NOMO-1 (cell line): ENCODE data around the gene GPX1.
"Not testable (repeated sequence)": the region's sequence is repeated elsewhere in the genome, so short reads cannot be mapped to it uniquely, and the experiment has no call there.

ENCODE experiments used
- DNase-seq, 2 experiments: peaks; one replicate each; lab custom pipeline; 2025; ENCODE audit not compliant: unreplicated experiment in 2 of 2; lab: John Stamatoyannopoulos, UW

The GPX1 gene

DNA sequence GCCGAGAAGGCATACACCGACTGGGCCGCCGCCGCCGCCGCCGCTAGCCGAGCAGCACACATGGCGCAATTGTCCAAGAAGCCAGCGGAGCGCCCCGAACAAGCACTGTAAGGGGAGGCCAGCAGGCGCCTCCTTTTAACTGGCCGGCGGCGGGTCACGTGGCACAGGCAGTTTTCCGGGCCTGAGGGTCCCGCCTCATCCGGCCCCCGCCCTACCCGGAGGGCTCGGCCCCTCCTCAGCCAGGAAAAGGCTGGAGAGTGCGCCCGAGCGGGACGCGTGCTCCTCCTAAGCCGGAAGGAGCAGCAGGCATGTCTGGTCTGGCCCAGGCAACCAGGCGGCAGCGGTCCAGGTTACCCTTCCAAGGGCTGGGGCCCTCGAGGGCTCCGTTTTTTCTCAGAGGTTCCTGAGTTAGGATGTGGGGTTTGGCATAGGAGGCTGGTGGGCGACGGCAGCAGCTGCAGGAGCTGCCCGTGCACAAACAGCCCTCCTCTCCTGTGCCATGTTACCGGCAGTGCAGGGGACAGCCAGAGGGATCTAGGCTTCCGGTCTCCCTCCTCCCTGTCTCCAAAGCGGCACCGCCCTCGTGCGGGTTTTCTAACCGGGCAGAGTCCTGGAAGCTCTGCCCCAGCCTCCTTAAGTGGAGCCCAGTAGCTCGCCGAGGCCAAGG, at the start of gene GPX1:
GPX1 (minus strand) TSS at position 137 of the 667 bp plus-strand sequence; CDS start at position 62, 75 bp downstream.
- peak; percentile 96 to 98 for DNase-seq

- peak in 1 of 2 experiments; percentile 19 for DNase-seq
Measured at GRCh38 chr3:49406571-49407565, 48.7 kb upstream of the GPX1 start.

- DNase-seq = not testable (repeated sequence)
Measured at GRCh38 chr3:49405570-49405969, 47.4 kb upstream of the GPX1 start.

- no peak for DNase-seq
Measured at GRCh38 chr3:49403891-49404290, 45.7 kb upstream of the GPX1 start.

- no peak for DNase-seq
Measured at GRCh38 chr3:49401766-49402165, 43.6 kb upstream of the GPX1 start.

DNA sequence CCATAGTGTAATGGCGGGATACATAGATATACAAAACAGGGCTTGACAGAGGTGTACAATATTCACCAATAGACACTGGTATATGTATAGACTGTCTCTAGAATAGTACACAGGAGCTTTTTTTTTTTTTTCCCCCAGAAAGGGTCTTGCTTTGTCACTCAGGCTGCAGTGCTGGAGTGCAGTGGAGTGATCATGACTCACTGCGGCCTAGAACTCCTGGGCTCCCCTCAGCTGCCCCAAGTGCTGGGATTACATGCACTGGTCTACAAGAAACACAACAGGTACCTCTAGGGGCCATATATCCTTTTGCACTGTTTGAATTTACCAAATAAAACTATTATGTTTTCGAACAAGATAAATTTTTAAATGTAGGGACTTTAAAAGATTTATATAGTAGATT, 41.3 kb upstream of the GPX1 start:
- DNase-seq = no peak

DNA sequence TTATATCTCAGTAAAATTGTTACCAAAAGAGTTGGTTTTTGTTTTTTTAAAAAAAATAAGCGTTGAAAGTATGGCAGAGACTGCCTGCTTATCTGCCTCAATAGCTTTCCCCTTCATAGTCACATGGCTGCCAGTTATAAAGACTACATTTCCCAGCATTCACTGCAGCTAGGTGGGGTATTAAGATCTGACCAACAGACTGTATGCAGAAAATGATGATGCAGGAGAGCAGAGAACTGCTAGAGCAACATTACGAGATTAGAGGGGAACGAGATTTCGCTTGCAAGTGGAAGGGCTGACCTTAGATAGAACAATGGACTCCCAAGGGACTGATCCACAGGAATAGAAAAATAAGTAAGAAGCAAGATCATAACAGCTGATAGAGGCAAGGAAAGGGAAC, 39.3 kb upstream of the GPX1 start:
- DNase-seq = no peak

DNA sequence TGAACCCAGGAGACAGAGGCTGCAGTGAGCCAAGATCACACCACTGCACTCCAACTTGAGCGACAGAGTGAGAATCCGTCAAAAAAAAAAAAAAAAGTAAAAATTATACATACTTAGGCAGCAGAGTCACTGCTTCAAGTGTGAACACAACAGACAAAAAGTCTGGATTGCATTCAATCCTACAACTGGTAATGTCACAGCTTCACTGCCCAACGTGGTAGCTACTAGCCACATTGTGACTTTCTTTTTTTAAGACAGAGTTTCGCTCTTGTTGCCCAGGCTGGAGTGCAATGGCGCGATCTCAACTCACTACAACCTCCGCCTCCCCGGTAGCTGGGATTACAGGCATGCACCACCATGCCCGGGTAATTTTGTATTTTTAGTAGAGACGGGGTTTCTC, 33.2 kb upstream of the GPX1 start:
- not testable (repeated sequence) for DNase-seq

GRCh38 chr3:49389297-49389696, 31.1 kb upstream of the GPX1 start:
- DNase-seq = no peak

DNA sequence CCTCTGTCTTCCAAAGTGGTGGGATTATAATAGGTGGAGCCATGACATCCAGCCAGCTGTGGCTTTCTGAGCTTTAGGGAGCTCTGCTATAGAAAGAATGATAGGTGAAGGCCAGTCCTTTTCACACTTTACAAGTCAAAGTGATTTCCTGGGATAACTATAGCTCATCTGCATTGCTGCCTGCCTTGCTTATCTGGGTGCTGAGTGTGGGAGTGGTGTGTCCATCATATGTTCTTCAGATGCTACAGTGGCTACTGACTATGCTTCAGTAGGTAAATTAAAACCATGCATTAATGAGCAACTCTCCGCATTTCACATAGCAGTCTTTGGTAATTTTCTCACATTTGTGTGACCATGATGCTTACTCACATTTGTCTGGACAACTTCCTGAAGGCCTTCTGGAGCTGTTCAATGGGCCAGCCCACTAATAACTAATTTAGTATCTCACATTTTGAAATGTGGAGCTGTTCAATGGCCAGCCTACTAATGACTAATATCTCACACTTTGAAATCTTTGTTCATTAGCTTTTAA, 30.2 kb upstream of the GPX1 start:
- no peak for DNase-seq

DNA sequence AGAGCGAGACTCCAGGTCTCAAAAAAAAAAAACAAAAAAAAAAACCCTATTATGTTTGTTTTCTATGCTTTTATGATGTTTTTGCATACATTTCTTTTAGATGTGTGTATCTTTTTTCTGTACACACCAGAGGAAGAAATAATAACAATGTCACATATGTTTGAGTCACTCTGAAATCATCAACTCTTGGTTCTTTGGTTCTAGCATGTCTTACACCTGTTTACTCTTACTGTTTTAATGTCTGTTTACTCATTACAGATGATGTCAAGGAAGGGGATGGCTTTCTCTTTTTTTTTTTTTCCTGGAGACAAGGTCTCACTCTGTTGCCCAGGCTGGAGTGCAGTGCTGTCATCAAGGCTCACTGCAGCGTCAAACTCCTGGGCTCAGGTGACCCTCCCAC, 29.6 kb upstream of the GPX1 start:
- DNase-seq = no peak

GRCh38 chr3:49386056-49386756, 28.1 kb upstream of the GPX1 start:
- peak; percentile 36 to 87 for DNase-seq

DNA sequence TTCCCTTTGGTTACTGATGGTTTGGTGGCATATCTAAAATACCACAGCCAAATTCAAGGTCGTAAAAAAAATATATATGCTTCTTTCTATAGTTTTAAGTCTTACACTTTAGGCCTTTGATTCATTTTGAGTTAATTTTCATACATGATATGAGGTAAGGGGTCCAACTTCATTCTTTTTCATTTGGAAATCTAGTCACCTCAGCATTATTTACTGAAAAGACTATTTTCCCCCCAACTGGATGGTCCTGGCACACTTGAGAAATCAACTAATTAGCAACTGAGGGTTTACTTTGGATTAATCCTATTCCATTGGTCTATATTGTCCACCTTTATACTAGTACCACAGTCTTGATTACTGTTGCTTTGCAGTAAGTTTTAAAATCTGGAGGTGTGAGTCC, 27.5 kb upstream of the GPX1 start:
- no peak for DNase-seq

- DNase-seq = no peak
Measured at GRCh38 chr3:49383387-49383786, 25.2 kb upstream of the GPX1 start.

- DNase-seq = no peak
Measured at GRCh38 chr3:49378249-49378895, 20.2 kb upstream of the GPX1 start.

DNA sequence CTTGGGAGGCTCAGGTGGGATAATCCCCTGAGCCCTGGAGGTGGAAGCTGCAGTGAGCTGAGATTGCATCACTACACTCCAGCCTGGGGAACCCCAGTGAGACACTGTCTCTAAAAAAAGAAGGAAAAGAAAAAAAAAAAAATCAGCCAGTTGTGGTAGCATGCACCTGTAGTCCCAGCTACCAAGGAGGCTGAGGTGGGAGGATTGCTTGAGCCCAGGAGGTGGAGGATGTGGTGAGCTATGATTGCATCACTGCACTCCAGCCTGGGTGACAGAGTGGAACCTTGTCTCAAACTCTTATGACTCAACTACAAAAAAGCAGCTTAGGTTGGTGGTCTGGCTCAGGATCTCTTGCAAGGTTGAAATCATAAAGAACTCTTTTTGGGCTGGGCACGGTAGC, 19.3 kb upstream of the GPX1 start:
- DNase-seq = no peak

DNA sequence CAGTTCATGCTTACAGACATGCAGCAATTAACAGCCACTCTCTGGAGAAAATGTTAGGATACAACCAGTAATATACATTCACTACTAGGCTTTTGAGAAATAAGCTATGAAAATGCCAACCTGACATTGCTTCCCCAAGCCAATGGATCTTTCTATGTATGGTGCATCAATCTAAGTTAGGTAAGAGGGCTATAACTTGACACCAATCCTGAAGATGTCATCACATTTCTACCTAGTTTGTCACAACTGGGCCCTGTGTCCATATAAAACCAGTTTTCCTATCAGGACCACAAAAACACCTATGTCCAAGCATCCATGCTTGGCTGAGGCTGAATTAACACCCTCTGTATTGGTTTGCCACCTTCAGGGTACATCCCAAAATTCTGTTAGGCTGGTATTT, 13.8 kb upstream of the GPX1 start:
- no peak for DNase-seq

DNA sequence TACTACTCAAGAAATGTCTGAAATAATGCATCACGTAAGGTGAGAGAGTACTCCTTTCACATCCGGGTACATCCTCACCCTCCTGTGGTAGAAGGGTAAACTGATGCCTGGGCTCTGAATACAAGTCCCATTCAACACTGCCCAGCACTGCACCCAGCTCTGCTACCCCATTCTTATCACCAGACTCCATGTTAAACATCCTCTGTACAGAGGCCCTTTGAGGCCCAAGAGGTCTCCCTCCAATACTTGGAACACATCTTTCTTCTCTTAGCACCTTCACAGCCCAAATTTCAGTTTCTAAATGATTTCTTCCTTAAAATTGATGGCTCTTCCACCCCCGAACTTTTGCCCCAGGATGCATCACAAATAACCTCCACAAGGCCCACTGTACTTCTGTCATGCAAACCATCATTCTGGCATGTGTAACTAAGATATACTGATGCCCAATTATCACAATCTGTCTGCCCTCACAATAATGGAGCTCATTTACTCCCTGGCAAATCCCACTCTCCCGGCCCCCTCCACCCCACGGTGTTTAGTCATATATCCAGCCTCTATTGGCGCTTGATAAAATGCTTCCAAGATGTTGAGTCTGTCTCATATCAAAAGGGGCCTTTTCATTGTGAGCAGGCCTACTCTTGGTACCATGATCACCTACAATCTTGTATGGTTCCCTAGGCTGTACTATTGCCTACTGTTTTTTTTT, 12.6 kb upstream of the GPX1 start:
- no peak for DNase-seq

DNA sequence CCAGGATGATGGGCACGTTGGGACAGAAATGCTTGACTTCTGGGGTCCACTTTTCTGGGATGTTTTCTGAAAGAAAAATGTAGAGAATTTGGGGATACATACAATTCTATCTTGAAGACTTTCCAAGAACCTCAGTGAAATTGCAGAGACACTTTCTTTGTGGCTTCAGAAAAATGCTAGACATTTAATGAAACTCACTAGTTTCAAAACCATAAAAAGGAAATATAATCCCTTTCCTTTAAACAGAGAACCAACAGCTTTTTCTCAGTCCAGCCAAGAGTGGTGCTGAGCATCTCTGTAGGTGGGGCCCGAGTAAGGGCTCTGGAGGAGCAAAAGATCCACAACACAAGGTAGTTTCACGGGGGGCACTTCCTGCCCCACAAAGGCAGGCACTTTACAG, 4.4 kb upstream of the GPX1 start:
- DNase-seq = no peak

DNA sequence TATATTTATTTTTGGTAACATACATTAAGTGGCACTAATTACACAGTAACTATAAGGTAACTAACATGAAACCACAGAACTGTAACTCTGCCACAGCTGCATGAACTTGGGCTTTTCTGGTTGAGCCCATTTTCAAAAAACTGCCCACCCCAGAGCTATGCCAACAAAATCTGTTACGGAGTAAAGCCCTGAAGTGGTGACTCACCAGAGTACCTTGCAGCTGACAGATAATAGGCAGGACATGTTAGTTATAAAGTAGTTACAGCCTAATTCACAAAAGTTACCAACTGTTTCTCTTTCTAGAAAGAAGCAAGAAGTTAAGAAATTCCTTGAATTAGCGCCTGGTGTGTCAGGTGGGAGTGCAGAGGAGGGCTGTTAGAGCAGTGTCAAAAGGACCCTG, 1.5 kb upstream of the GPX1 start:
- peak in 1 of 2 experiments; percentile 12 for DNase-seq
